Astrocyte (in vitro differentiated cells and primary cell): Measurements from ENCODE around the gene MEFV.

Experiments
- CTCF ChIP-seq: IDR thresholded peaks from 2 replicates; pipeline ENCODE4 v1.5.1; 2011; ENCODE audit warnings: low read depth, mild to moderate bottlenecking, inconsistent platforms, low read length, moderate library complexity; ENCODE audit not compliant: insufficient read depth
- EZH2 ChIP-seq: IDR thresholded peaks from 2 replicates; pipeline ENCODE4 v1.6.1; 2012; ENCODE audit warnings: mild to moderate bottlenecking, low read length, inconsistent platforms; ENCODE audit not compliant: insufficient read depth

- TF ChIP-seq EZH2 (no peak), CTCF (no peak)
Measured at GRCh38 chr16:3207086-3207953, 49.1 kb downstream of the MEFV start.
